Measurements from ENCODE around the gene FAM227B.

DNA sequence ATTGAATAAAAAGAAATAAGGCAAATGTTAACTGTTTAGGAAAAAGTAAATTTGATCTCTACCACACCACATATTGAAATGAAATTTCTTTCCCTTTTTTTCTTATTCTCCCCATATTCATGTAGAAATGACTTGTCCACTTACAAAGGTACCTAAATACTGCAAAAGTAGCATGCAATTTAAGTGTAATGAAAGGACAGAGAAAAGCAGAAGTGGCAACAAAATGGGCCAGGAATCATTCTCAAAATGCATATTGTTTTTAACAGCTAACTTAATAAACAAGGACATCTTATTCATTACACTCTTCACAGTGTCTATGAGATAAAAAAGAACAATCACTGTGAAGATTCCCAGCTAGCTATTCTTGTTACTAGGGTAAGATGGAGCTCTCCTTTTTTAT is 238.2 kb downstream of the FAM227B start:
- TF ChIP-seq POLR2AphosphoS5 (IDR thresholded peaks at IDR 0.05) = no peak
- TF ChIP-seq, protein P1, sequence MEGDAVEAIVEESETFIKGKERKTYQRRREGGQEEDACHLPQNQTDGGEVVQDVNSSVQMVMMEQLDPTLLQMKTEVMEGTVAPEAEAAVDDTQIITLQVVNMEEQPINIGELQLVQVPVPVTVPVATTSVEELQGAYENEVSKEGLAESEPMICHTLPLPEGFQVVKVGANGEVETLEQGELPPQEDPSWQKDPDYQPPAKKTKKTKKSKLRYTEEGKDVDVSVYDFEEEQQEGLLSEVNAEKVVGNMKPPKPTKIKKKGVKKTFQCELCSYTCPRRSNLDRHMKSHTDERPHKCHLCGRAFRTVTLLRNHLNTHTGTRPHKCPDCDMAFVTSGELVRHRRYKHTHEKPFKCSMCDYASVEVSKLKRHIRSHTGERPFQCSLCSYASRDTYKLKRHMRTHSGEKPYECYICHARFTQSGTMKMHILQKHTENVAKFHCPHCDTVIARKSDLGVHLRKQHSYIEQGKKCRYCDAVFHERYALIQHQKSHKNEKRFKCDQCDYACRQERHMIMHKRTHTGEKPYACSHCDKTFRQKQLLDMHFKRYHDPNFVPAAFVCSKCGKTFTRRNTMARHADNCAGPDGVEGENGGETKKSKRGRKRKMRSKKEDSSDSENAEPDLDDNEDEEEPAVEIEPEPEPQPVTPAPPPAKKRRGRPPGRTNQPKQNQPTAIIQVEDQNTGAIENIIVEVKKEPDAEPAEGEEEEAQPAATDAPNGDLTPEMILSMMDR (IDR thresholded peaks at IDR 0.05) = no peak
- TF ChIP-seq POLR2A (IDR thresholded peaks at IDR 0.05) = no peak
- no peak for TF ChIP-seq EP300 (IDR thresholded peaks at IDR 0.05; ENCODE audit: low read depth)
